Measurements from ENCODE around the gene TNFSF4. TPM values are rescaled to one million over a fixed set of nuclear protein-coding genes. Genes with fewer than 3 reads are reported as not detected.

Gene TNFSF4
- total and polyA plus RNA-seq, 7 donors, result 0.04 to 0.28 (median 0.13) TPM

- Histone ChIP-seq H3K9me3 (no peaks in the 10 kb centered on the region), H3K4me3 (no peak overlapping the region), H3K4me1 (peaks cover 13% of the 10 kb centered on the region), H3K27me3 (ENCODE audit: insufficient read depth in 3 of 3, low read length in 2 of 3) (no peaks in the 10 kb centered on the region), H3K27ac (peak overlapping the region; percentile 56), H3K36me3 (ENCODE audit: insufficient read depth in 1 of 2, low read depth in 1 of 2) (no peaks in the 10 kb centered on the region)
- 10 to 13% (median 12%) methylated on average over 10 of the region's 10 CpGs for WGBS, 3 donors
- intact Hi-C loops (cut with DNase I), result no loop called here
- no peak for TF ChIP-seq CTCF (IDR thresholded peaks at IDR 0.05)
- DNase-seq, result peak; percentile 44 to 79
- ATAC-seq, result peak; percentile 63 to 92 (median 85)
These were observed 16.8 kb downstream of the TNFSF4 start for GRCh38 chr1:173190101-173190936.

DNA sequence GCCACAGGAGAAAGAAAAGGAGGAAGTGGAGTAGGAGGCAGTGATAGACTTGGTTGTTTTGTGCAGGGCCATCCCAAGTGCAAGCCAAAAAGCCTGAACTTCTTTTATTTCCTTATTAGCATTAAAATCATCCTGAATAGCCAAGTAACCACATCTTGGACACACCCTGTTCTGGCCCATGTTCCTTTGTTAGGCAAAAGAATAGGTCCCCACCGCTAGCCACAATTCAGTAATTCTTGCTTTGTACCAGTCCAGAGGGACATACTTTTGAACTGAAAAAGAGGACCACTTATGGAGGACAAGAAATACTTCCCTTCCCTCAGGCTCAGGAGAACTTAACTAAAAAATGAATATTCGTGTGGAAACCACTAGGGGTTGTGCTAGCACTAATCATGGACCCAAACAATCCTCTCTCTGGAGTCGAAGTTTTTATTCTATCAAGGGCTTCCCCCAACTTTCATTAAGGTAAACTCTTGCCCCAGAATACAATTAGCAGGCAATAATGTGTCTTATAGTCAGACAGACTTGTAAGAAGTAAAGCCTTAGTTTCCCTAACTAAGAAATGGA, 19.4 kb downstream of the TNFSF4 start:
- ATAC-seq (no peak), DNase-seq (no peak)
- no peak for TF ChIP-seq CTCF (IDR thresholded peaks at IDR 0.05)
- Histone ChIP-seq H3K27me3 (ENCODE audit: insufficient read depth in 3 of 3, low read length in 2 of 3) (no peaks in the 10 kb centered on the region), H3K4me3 (no peak overlapping the region), H3K27ac (no peak overlapping the region), H3K4me1 (peaks cover 13% of the 10 kb centered on the region), H3K9me3 (no peaks in the 10 kb centered on the region), H3K36me3 (ENCODE audit: insufficient read depth in 1 of 2, low read depth in 1 of 2) (no peaks in the 10 kb centered on the region)
- intact Hi-C loops (cut with DNase I), result no loop called here
- WGBS, 3 donors, result 79 to 87% (median 86%) methylated on average over 3 of the region's 3 CpGs

GRCh38 chr1:173181791-173182190, 25.3 kb downstream of the TNFSF4 start:
- H3K27ac ChIP-seq, result no peak overlapping the region
- no peaks in the 10 kb centered on the region for H3K36me3 ChIP-seq (ENCODE audit: insufficient read depth in 1 of 2, low read depth in 1 of 2)
- no peak overlapping the region for H3K4me3 ChIP-seq
- intact Hi-C loops (cut with DNase I), result loop anchor here in 1 of 2 donors (5.0 kb wide), 1 partner anchor 1106 kb away; no protein-coding TSS in a partner anchor
- TF ChIP-seq CTCF (IDR thresholded peaks at IDR 0.05), result no peak
- H3K9me3 ChIP-seq, result no peaks in the 10 kb centered on the region
- H3K27me3 ChIP-seq (ENCODE audit: insufficient read depth in 3 of 3, low read length in 2 of 3), result no peaks in the 10 kb centered on the region
- 88 to 90% (median 90%) methylated on average over 4 of the region's 4 CpGs for WGBS, 3 donors
- no peak for ATAC-seq
- H3K4me1 ChIP-seq, result no peaks in the 10 kb centered on the region
- no peak for DNase-seq

GRCh38 chr1:173176246-173176645, 30.9 kb downstream of the TNFSF4 start:
- intact Hi-C loops (cut with DNase I), result no loop called here
- Histone ChIP-seq H3K36me3 (ENCODE audit: insufficient read depth in 1 of 2, low read depth in 1 of 2) (no peaks in the 10 kb centered on the region), H3K4me1 (no peaks in the 10 kb centered on the region), H3K9me3 (peaks cover 1% of the 10 kb centered on the region), H3K27me3 (ENCODE audit: insufficient read depth in 3 of 3, low read length in 2 of 3) (no peaks in the 10 kb centered on the region), H3K4me3 (no peak overlapping the region), H3K27ac (no peak overlapping the region)
- no peak for TF ChIP-seq CTCF (IDR thresholded peaks at IDR 0.05)
- WGBS, 3 donors, result 73 to 79% (median 75%) methylated on average over 3 of the region's 3 CpGs
- ATAC-seq (no peak), DNase-seq (no peak)

Data from psoas muscle (tissue), 8 donors.